MM.1S (cell line): ENCODE data around the gene IFNE.

Source experiments
- EZH2phosphoT487 ChIP-seq: fragments of 300-600 bp; sonication (generic); IDR thresholded peaks from 2 replicates; pipeline ENCODE4 v1.6.1; 2018; ENCODE audit warnings: antibody characterized with exemption, low read length
- TF ChIP-seq, protein P1 (sequence below): fragments of 300-600 bp; sonication (generic); IDR thresholded peaks from 2 replicates; pipeline ENCODE4 v1.5.1; 2016; ENCODE audit warnings: antibody characterized with exemption, low read length, mixed read lengths

DNA sequence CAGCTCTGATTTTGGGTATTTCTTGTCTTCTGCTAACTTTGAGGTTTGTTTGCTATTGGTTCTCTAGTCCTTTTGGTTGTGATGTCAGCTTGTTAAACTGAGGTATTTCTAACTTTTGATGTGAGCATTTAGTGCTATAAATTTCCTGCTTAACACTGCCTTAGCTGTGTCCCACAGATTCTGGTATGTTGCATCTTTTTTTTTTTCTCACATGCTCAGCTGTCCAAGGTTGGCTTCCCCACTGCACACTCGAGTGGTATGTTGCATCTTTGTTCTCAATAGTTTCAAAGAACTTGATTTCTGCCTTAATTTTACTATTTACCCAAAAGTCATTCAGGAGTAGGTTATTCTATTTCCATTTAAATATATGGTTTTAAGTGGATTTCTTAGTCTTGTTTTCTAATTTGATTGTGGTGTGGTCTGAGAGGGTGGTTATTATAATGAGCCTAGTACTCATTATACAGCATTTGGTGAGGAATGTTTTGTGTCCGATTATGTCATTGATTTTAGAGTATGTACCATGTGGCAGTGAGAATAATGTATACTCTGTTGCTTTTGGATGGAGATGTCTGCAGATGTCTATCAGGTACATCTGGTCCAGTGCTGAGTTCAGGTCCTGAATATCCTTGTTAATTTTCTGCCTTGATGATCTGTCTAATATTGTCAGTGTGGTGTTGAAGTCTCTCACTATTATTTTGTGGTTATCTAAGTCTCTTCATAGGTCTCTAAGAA, 42.2 kb upstream of the IFNE start:
- TF ChIP-seq, protein P1, sequence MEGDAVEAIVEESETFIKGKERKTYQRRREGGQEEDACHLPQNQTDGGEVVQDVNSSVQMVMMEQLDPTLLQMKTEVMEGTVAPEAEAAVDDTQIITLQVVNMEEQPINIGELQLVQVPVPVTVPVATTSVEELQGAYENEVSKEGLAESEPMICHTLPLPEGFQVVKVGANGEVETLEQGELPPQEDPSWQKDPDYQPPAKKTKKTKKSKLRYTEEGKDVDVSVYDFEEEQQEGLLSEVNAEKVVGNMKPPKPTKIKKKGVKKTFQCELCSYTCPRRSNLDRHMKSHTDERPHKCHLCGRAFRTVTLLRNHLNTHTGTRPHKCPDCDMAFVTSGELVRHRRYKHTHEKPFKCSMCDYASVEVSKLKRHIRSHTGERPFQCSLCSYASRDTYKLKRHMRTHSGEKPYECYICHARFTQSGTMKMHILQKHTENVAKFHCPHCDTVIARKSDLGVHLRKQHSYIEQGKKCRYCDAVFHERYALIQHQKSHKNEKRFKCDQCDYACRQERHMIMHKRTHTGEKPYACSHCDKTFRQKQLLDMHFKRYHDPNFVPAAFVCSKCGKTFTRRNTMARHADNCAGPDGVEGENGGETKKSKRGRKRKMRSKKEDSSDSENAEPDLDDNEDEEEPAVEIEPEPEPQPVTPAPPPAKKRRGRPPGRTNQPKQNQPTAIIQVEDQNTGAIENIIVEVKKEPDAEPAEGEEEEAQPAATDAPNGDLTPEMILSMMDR, result no peak
- TF ChIP-seq EZH2phosphoT487, result no peak
